GM18498 (cell line): ENCODE data around the gene CEBPA.

Source experiments
- ATAC-seq: cut with Tn5 transposase; IDR thresholded peaks from one replicate; pipeline ENCODE4 v1.9.1; 2021; ENCODE audit warnings: mild to moderate bottlenecking, moderate library complexity; ENCODE audit not compliant: unreplicated experiment

Gene CEBPA

GRCh38 chr19:33273881-33274662, 28.3 kb downstream of the CEBPA start:
- ATAC-seq, result no peak

- no peak for ATAC-seq
These were observed 29.1 kb downstream of the CEBPA start for GRCh38 chr19:33273065-33273736.

GRCh38 chr19:33271246-33272021, 30.9 kb downstream of the CEBPA start:
- ATAC-seq, result no peak

- ATAC-seq, result no peak
These were observed 31.6 kb downstream of the CEBPA start for GRCh38 chr19:33270769-33271168.

- ATAC-seq, result no peak
These were observed 33.3 kb downstream of the CEBPA start for GRCh38 chr19:33269016-33269415.

- ATAC-seq, result no peak
These were observed 34.0 kb downstream of the CEBPA start for GRCh38 chr19:33268162-33268991.

- no peak for ATAC-seq
These were observed 34.6 kb downstream of the CEBPA start for GRCh38 chr19:33267706-33268105.

- no peak for ATAC-seq
These were observed 35.3 kb downstream of the CEBPA start for GRCh38 chr19:33266974-33267484.

- ATAC-seq, result no peak
These were observed 37.4 kb downstream of the CEBPA start for GRCh38 chr19:33264881-33265445.

GRCh38 chr19:33263325-33264023, 38.9 kb downstream of the CEBPA start:
- no peak for ATAC-seq

GRCh38 chr19:33261511-33262189, 40.7 kb downstream of the CEBPA start:
- ATAC-seq, result no peak

GRCh38 chr19:33260628-33261418, 41.5 kb downstream of the CEBPA start:
- no peak for ATAC-seq

GRCh38 chr19:33259539-33259938, 42.8 kb downstream of the CEBPA start:
- ATAC-seq, result no peak

GRCh38 chr19:33257828-33258227, 44.5 kb downstream of the CEBPA start:
- ATAC-seq, result no peak

- no peak for ATAC-seq
These were observed 46.1 kb downstream of the CEBPA start for GRCh38 chr19:33256261-33256660.

- ATAC-seq, result no peak
These were observed 46.6 kb downstream of the CEBPA start for GRCh38 chr19:33255781-33256180.

- ATAC-seq, result no peak
These were observed 48.0 kb downstream of the CEBPA start for GRCh38 chr19:33254245-33254824.

GRCh38 chr19:33252971-33253370, 49.4 kb downstream of the CEBPA start:
- ATAC-seq, result no peak
